ENCODE results near the gene KANSL1L.

DNA sequence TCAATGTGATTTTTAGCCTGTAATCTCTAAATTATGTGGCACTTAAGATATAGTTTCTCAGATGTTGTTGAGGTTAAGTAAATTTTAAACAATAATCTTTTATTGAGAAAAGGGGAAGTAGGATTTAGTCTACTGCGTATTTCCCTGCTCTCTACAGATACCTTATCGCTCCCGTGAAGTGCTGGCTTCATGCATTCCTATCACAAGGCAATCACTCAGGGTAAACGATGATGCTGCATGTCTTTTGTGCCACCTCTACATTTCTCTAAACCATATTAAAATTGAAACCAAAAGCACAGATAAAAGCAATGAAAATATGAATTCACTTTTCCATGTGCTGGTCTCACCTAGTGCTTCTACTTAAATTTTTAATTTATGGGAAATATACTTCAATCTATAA, 183.2 kb downstream of the KANSL1L start:
- no peak for TF ChIP-seq CTCF (IDR thresholded peaks at IDR 0.05)
- TF ChIP-seq POLR2A (IDR thresholded peaks at IDR 0.05), result no peak
